ENCODE results near the gene CERS6.

DNA sequence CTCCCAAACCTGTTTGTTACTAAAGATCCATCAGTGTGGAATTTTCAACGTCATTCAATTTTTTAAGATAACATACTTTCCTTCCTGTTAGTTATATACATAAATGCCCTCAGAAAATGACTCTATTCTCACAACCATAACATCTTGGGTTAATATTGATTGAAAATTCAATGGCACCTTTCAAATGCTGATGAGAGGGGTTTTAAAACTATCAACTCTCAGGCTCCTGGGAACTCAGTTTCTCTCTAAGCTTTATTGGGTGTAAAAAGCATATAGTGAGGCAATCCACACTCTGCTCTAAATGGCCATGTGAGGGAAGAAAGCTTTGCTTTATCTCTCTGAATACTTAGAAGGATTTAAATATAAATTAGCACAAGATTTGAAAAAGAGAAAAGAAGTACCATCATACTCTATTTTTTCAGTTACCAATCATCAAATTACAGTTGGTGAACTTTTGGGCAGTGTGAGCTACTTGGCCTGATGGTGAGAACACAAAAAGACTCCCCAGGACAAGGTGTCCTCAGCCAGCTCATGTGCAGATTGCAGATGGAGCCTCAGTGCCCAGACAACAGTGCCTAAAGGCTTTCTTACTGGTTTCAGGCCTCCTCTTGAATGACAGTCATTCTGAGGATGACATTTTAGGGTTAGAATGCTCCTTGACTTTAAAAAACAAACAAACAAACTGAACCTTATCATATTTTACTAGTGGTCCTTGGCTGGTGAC, 24.6 kb upstream of the CERS6 start:
- no peak for TF ChIP-seq SNAI2 (CRISPR knock-in tag; IDR thresholded peaks at IDR 0.05)
- TF ChIP-seq ZNF70 (CRISPR knock-in tag; IDR thresholded peaks at IDR 0.05) = no peak
- no peak for TF ChIP-seq ISL1 (CRISPR knock-in tag; IDR thresholded peaks at IDR 0.05)
- TF ChIP-seq ARNTL (CRISPR knock-in tag; IDR thresholded peaks at IDR 0.05; ENCODE audit: borderline replicate concordance, low read depth) = no peak
- TF ChIP-seq OSR1 (CRISPR knock-in tag; IDR thresholded peaks at IDR 0.05) = no peak
- TF ChIP-seq ZFP30 (CRISPR knock-in tag; IDR thresholded peaks at IDR 0.05) = no peak
- no peak for TF ChIP-seq BACH2 (CRISPR knock-in tag; IDR thresholded peaks at IDR 0.05; ENCODE audit: borderline replicate concordance)
